ENCODE results near the gene USF1.

Gene USF1, protein sequence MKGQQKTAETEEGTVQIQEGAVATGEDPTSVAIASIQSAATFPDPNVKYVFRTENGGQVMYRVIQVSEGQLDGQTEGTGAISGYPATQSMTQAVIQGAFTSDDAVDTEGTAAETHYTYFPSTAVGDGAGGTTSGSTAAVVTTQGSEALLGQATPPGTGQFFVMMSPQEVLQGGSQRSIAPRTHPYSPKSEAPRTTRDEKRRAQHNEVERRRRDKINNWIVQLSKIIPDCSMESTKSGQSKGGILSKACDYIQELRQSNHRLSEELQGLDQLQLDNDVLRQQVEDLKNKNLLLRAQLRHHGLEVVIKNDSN

GRCh38 chr1:161045736-161046604, at the start of gene USF1:
TSS of gene USF1 (minus strand) at chr1:161045977. CDS start at chr1:161043275, 2,702 bp downstream.
- peak; percentile 94 for DNase-seq

DNA sequence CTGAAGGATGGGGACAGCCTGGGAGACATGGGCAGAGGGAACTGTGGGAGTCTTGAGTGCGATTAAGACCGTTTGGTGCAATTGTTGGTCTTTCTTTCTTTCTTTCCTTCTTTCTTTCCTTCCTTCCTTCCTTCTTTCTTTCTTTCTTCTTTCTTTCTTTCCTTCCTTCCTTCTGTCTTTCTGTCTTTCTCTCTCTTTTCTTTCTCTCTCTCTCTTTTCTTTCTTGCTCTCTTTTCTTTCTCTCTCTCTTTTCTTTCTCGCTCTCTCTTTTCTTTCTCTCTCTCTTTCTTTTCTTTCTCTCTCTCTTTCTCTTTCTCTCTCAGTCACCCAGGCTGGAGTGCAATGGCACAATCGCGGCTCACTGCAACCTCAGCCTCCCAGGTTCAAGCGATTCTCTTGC, 49.5 kb upstream of the USF1 start:
- DNase-seq = no peak

GRCh38 chr1:161094481-161094880, 48.7 kb upstream of the USF1 start:
- no peak for DNase-seq

GRCh38 chr1:161092621-161093028, 46.8 kb upstream of the USF1 start:
- no peak for DNase-seq

GRCh38 chr1:161091796-161092507, 46.2 kb upstream of the USF1 start:
- no peak for DNase-seq

DNA sequence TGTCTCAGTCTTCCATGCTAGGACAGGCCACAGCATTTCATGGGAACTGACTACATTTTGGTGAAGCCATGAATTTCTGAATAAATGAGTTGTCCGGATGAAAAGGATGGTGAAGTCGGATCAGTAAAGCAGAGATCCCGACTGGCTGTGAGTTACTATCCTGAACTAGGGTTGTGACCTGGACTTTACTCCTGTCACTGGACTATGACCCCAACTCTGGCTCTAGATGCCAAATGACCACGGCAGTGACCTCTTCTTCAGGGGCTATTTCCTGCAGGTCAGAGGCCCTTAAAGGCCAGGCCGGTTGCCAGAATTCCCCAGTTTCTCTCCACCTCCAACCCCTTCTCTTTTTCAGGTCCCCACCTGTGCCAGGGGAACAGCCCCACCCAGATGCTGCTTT, 45.3 kb upstream of the USF1 start:
- DNase-seq = no peak

DNA sequence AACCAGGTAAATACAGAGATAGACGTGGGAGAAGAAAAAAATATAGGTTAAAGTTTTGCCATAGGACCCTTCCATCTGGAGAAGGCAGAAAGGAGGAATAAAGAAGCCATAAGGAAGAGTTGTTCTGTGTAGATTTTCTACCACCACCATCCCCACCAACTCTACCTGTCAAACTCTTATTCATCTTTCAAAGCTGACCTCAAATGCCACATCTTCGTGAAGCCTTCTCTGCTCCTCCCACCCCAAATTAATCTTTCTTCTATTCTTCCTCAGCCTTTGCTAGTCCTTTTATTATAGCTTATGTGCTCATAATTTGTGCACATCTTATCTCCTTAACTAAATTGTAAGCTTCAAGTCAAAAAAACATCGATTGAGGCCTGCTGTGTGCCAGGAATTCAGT, 44.8 kb upstream of the USF1 start:
- no peak for DNase-seq

DNA sequence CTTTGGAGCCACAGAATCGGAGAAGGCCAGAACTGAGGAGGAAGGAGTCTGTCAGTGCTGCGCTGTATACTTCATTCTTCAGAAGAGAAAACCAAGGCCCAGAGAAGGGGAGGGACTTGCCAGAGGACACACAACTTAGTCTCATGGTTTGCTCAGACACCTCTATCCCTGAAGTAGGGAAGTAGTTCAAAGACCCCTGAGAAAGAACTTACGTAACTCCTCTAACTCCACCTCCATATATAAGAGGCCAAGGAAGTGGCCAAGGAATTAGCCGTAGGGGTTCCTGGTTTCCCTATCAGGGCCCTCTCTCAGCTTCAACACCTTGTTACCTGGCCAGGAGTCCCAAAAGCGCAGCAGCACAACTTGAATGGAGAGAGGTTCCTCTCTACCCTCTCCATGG, 44.2 kb upstream of the USF1 start:
- DNase-seq = no peak

DNA sequence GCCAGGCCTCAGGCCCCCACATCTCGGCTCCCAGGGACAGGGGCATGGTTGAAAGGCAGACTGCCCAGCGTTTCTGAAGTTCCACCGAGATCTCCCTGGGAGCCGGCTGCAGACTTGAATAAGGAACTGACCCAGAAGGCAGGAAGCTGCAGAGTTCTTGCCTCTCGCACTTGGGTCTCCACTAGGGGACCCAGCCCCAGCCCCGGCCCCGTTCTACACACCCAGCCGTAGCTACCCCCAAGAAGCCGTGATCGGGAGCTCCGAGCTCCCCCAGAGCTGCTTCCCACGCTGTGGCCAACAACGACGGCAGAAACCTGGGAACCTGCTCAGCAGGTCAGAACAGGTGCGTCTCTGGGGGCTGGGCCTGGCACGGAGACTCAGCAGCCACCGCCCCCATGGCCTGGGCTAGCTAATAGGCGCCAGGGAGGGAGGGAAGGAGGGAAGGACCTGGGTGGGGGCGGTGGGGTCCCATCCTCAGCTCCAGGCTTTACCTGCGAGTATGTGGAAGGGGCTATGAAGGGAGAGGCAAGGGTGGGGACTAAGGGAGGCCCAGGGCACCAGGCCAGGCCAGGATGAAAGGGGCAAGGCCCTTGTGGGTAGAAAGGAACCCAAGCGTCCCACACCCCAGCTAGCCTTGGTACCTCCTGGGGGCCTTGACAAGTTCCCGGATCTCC, 43.6 kb upstream of the USF1 start, which contains the start of gene NECTIN4:
NECTIN4 (minus strand) TSS at position 308 of the 674 bp plus-strand sequence; CDS start at position 46, 262 bp downstream.
- DNase-seq = peak; percentile 37

DNA sequence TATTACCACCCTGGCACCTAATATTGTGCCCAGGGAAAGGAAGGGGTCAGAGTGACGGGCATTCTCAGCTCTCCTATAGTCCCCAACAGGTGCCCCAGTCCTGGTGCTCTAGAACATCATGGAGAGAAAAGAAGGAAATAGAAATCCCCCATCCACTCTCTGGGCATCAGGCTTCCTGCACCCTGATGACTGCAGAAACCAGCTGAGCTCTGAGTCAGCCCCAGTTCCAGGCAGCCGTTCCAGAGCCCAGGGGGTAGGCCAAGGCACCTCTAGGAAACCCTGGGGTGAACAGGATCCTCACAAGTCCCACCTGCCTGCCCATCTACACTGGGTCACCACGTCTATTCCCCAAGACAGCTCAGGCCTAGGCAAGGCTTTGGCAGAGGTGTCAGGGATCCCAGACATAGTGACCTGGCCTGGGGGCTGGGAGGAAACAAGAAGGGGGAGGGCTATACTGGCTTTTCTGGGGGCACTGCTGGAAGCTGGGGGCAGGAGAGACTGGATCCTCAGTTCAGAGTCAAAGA, 42.9 kb upstream of the USF1 start:
- no peak for DNase-seq

GRCh38 chr1:161086457-161086856, 40.7 kb upstream of the USF1 start:
- no peak for DNase-seq

DNA sequence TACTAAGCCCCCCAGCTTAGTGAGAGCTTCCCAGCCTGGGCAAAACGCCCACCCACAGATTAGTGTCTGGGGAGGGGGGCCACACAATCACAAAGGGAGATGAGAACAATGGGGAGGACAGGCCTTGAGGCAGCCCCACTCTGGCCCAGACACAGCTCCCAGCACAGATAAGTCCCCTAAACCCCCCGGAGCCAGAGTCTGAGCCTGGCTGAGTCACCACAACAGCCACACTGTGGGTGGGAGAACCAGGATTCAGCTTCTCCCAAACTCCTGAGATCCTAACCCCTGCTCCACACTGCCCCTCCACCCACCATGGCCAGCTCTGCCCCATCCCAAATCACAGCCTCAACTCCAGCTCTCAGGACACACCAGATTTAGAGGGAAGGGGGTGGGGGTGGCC, 39.4 kb upstream of the USF1 start:
- no peak for DNase-seq

DNA sequence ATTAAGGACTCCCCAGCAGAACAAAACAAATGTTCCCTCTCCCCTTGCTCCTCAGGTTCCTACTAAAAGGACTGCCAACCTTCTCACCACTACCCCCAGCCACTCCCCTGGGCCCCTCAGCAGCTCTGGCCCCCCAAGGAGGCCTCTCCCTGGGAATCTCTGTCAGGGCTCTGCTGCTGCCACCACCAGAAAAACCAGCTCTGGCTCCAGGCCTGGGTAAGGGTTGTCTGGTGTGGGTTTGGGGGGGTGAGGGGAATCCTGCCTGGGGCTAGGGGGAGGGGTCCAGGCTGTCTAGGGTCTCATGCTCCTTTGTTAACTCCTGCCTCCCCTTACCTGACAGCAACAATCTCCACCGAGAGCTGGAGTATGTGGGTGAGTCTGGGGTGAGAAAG, 38.8 kb upstream of the USF1 start:
- no peak for DNase-seq

- peak; percentile 33 for DNase-seq
These were observed 38.2 kb upstream of the USF1 start for GRCh38 chr1:161083748-161084596.

DNA sequence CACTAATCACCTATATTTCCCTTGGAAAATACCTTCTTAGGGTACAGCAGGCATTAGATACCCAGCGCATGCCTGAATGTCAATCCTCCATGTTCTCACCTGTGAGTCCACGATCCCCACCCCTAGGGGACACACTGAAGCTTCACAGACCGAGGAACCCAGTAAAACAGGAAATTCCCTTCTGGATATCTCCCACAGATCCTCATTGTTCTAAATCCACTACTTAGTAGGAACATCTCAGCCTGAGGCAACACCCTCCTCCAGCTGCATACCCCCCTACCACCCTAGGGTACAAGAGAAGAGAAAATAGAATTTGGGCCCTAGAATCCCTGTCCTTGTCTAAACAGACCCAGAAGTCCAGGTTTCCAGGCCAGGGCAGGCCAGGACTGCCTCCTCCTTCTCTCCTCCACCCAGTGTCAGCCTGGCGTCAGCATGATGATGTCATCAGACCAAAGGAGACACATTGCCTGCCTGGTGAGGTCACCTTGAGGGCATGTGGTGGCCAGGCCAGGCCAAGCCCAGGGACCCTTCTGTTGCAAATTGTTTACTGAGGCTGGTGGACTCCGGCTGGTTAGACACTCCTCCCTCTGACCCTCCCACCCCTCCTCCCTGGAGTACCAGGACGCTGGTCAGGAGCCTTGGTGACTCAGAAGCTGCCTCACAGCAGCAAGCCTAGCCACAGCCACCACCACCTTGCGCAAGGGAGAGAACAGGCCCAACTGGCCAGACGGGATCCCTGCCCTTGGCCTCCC, 37.4 kb upstream of the USF1 start:
- DNase-seq = peak; percentile 95

GRCh38 chr1:161082483-161082882, 36.7 kb upstream of the USF1 start:
- no peak for DNase-seq

- no peak for DNase-seq
These were observed 35.7 kb upstream of the USF1 start for GRCh38 chr1:161081519-161081918.

- DNase-seq = peak; percentile 56
These were observed 34.9 kb upstream of the USF1 start for GRCh38 chr1:161080441-161081405.

DNA sequence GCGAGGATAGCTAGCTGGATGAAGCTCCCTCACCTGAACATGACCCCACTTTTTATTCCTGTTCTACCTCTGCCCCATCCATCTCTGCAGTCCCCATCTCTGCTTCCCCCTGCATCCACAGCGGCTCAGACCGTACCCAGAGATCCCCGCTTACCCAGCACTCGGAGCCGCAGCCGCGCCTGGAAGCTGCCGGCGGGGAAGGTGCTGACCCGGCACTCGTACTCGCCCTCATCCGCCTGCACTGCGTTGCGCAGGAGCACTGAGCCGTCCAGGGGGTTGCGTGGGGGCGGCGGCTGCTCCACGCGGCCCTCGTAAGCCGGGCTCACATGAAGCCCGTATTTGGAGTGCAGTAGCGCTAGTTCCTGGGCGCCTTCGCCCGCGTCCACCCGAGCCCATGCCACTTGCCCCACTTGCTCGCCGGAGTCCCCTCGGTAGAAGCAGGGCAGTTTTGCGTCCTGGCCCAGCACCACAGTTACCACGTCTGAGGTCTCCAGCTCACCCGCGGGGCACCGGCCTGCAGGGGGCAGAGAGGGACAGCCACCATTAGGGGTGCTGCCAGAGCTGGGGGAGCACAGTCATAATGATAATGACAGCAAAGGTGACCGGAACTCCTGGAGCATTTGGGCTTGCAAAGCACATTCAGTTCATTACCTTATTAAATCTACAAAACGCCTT, 33.8 kb upstream of the USF1 start:
- no peak for DNase-seq

All from MV-4-11 (cell line).